ENCODE data around the gene NRXN3. TPM values are rescaled to one million over a fixed set of nuclear protein-coding genes. Genes with fewer than 3 reads are reported as not detected.

The NRXN3 gene
- total and polyA plus RNA-seq, 7 donors = 0.06 to 0.74 (median 0.15) TPM

- no peaks in the 10 kb centered on the region for H3K9me3 ChIP-seq
- ATAC-seq = no peak
- TF ChIP-seq CTCF (IDR thresholded peaks at IDR 0.05) = no peak
- WGBS, 3 donors = 84 to 86% (median 85%) methylated on average over 13 of the region's 13 CpGs
- H3K27me3 ChIP-seq (ENCODE audit: insufficient read depth in 3 of 3, low read length in 2 of 3) = no peaks in the 10 kb centered on the region
- no peaks in the 10 kb centered on the region for H3K36me3 ChIP-seq (ENCODE audit: insufficient read depth in 1 of 2, low read depth in 1 of 2)
- H3K4me1 ChIP-seq = no peaks in the 10 kb centered on the region
- no peak overlapping the region for H3K4me3 ChIP-seq
- intact Hi-C loops (cut with DNase I) = loop anchor here in 1 of 2 donors (10.0 kb wide), 1 partner anchor 148 kb away; no protein-coding TSS in a partner anchor
- H3K27ac ChIP-seq = no peak overlapping the region
- no peak for DNase-seq
Measured at GRCh38 chr14:78592616-78593219, 422.5 kb downstream of the NRXN3 start.

GRCh38 chr14:78593949-78594348, 423.8 kb downstream of the NRXN3 start:
- Histone ChIP-seq H3K27ac (no peak overlapping the region), H3K9me3 (no peaks in the 10 kb centered on the region), H3K27me3 (ENCODE audit: insufficient read depth in 3 of 3, low read length in 2 of 3) (no peaks in the 10 kb centered on the region), H3K36me3 (ENCODE audit: insufficient read depth in 1 of 2, low read depth in 1 of 2) (no peaks in the 10 kb centered on the region), H3K4me3 (no peak overlapping the region), H3K4me1 (no peaks in the 10 kb centered on the region)
- peak in 1 of 2 donors; percentile 13 for DNase-seq
- whole genome bisulfite sequencing, 3 donors = 69 to 86% (median 77%) methylated on average over 11 of the region's 11 CpGs
- peak; percentile 47 to 74 (median 63) for ATAC-seq
- intact Hi-C loops (cut with DNase I) = loop anchor here in 1 of 2 donors (10.0 kb wide), 1 partner anchor 149 kb away; no protein-coding TSS in a partner anchor
- no peak for TF ChIP-seq CTCF (IDR thresholded peaks at IDR 0.05)

- TF ChIP-seq CTCF (IDR thresholded peaks at IDR 0.05) = peak; percentile 20
- 31 to 41% (median 39%) methylated on average over 7 of the region's 7 CpGs for whole genome bisulfite sequencing, 3 donors
Measured at GRCh38 chr14:78595797-78596196, 425.6 kb downstream of the NRXN3 start.

GRCh38 chr14:78598046-78598920, 428.1 kb downstream of the NRXN3 start:
- no peak overlapping the region for H3K27ac ChIP-seq
- intact Hi-C loops (cut with DNase I) = loop anchor here (5.0 to 10.0 kb wide), 2 partner anchors 153 to 736 kb away; no protein-coding TSS in a partner anchor
- peak; percentile 82 for TF ChIP-seq CTCF (IDR thresholded peaks at IDR 0.05)
- ATAC-seq (peak; percentile 71 to 89 (median 86)), DNase-seq (peak; percentile 27 to 54)
- H3K4me3 ChIP-seq = no peak overlapping the region
- no peaks in the 10 kb centered on the region for H3K4me1 ChIP-seq
- WGBS, 3 donors = 40 to 49% (median 41%) methylated on average over 13 of the region's 13 CpGs
- H3K27me3 ChIP-seq (ENCODE audit: insufficient read depth in 3 of 3, low read length in 2 of 3) = no peaks in the 10 kb centered on the region
- H3K9me3 ChIP-seq = no peaks in the 10 kb centered on the region
- H3K36me3 ChIP-seq (ENCODE audit: insufficient read depth in 1 of 2, low read depth in 1 of 2) = no peaks in the 10 kb centered on the region

More at GRCh38 chr14:78595797-78596196, 425.6 kb downstream of the NRXN3 start:
- Histone ChIP-seq H3K4me3 (no peak overlapping the region), H3K9me3 (no peaks in the 10 kb centered on the region), H3K27me3 (ENCODE audit: insufficient read depth in 3 of 3, low read length in 2 of 3) (no peaks in the 10 kb centered on the region), H3K36me3 (ENCODE audit: insufficient read depth in 1 of 2, low read depth in 1 of 2) (no peaks in the 10 kb centered on the region), H3K4me1 (no peaks in the 10 kb centered on the region), H3K27ac (no peak overlapping the region)
- intact Hi-C loops (cut with DNase I) = loop anchor here (2.0 to 10.0 kb wide), 3 partner anchors 147 to 733 kb away; no protein-coding TSS in a partner anchor
- DNase-seq (no peak), ATAC-seq (peak in 2 of 4 donors; percentile 56 to 69)

Measured in psoas muscle (tissue), 8 donors.